NCI-H2107 treated with DMSO at 0.1 percent for 48 hours (cell line): ENCODE measurements around the gene R3HDM4.

Experiments
- DNase-seq: peaks from one replicate; lab custom pipeline; 2025; ENCODE audit not compliant: unreplicated experiment; lab: John Stamatoyannopoulos, UW

R3HDM4 gene

DNA sequence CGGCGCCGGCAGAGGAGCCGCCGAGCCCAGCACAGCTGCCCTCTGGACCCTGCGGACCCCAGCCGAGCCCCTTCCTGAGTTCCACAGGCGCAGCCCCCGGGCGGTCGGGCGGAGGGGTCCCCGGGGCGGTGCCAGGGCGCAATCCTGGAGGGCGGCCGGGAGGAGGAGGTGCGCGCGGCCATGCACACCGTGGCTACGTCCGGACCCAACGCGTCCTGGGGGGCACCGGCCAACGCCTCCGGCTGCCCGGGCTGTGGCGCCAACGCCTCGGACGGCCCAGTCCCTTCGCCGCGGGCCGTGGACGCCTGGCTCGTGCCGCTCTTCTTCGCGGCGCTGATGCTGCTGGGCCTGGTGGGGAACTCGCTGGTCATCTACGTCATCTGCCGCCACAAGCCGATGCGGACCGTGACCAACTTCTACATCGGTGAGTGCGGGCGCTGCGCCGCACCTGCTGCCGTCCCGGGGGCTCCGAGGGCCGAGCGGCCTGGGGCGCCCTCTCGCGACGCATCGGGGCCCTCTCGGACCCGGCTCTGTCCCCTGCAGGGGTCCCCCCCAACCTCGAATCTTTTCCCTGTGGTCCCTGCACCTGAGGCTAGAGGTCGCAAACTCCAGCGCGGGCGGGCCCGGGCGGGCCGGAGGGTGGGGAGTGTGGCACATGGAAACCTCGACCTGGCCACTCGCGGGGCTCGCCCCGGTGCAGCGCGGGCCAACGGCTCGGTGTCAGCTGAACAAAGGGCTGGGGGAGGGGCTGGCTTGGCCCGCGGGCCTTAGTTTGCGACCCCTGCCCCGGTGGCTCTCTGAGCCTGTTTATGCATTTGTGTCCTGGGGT is 4.5 kb upstream of the R3HDM4 start, which contains the start of gene KISS1R:
TSS of gene KISS1R (plus strand) at position 11 of the 829 bp plus-strand sequence. CDS start at position 181, 170 bp downstream.
- DNase-seq: no peak

DNA sequence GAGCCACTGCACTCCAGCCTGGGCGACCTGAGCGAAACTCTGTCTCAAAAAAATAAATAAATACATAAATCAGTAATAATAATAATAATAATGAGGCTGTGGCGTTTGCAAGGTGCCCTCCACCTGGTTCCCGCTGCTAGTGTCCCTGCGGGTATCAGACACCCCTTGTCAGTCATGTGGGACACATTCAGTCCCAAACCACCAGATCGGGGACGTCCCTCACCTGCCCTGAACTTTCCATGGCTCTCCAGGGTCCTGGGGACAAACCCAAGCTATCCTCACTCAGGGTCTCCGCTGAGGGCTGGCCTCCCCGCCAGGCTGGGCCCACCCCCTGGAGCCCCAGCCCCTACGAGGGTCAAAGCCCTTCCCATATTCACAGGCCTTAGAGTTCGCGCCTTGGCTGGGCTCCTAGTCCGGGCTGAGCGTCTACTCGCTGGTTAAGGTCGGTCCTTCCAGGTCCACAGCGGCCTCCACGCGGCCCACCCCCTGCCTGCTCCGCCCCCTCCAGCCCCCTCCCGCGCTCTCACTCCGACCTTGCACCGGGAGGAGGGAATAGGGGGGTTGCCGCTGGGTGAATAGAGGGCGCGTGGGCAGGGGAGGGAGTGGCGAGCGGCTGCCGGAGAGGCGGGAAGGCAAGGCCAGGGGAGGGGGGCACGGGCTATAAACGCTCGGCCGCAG is 3.8 kb upstream of the R3HDM4 start:
- DNase-seq: no peak

DNA sequence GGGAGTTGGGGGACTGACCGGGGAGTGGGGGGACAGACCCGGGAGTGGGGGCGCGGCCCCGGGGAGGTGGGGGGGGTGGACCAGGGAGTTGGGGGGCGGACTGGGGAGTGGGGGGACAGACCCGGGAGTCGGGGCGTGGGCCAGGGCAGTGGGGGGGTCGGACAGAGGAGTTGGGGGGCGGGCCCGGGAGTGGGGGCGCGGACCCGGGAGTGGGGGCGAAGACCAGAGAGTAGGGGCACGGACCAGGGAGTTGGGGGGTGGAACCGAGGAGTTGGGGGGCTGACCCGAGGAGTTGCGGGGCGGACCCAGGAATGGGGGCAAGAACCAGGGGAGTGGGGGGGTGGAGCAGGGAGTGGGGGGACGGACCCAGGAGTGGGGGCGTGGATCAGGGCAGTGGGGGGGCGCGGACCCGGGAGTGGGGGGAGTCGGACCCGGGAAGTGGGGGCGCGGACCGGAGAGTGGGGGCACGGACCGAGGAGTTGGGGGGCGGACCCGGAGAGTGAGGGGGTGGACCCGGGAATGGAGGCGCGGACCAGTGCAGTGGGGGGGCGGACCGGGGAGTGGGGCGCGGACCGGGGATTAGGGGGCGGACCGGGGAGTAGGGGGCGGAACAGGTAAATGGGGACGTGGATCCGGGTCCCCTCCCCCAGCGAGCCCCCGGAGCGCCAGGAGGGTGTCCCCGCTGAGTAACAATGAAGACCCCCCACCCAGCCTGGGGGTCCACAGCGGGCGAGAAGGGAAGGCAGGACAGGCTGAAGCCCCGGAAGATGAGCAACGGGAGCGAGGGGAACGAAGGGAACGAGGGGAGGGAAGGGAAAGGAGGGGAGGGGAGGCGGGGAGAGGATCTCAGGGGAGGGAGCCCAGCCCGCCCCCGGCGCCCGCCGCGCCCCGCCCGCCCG is 589 bp downstream of the R3HDM4 start:
- DNase-seq: no peak

DNA sequence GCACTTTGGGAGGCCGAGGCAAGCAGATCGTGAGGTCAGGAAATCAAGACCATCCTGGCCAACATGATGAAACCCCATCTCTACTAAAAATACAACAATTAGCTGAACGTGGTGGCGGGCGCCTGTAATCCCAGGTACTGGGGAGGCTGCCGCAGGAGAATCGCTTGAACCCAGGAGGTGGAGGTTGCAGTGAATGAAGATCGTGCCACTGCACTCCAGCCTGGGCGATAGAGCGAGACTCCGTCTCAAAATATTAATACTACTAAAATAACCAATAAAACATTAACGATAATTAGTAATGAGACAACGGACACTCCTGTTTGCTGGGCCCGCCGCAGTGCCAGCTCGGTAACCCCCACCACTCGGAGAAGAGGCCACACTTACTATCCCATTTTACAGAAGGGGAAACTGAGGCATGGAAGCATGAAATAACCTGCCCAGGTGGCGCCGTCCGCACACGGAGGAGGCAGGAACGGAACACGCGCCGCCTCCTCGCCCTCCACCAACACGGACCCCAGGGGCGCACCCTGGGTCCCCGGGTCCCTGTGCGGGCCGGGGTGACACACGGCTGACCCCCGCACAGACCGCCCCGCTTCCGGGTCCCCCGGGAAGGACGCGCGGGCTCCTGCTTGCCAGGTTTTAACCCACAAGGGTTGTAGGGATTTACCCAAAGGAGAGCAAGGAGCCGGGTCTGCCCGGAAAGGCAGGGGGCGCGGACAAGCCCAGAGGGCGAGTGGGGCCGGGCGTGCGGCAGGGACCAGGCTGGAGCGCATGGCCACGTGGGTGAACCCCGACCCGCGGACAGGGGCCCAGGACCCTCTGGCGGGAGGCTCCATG is 1.6 kb downstream of the R3HDM4 start:
- DNase-seq: no peak

DNA sequence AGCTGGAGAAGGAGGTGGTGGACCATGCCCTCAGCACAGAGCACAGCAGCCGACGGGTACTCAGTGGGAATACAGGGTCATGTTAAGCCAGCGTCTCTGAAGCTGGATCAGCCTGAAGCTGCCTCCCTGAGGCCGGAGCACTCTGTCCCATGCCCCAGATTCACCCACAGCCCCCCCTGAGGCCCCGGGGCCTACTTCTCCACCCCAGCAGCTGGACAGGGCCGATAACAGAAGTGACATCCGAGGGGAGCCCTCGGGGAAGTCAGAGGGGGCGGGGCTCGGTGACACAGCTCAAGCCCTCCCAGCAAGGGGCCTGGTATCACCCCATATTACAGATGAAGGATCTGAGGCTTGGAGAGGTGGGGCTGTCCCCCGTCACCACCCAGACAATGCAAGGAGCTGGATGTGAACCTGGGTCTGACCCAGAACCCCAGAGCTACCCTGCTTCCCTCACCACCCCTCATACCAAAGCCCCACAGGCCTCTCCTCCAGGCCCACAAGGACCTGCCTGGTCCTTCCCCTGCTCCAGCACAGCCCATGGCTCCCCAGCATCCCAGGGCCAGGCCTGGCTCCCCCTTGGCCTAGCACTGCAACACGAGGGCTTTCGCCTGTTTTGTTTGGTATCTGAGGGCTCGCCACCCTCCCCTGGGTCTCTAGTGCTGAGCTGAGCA is 5.7 kb downstream of the R3HDM4 start:
- DNase-seq: no peak

DNA sequence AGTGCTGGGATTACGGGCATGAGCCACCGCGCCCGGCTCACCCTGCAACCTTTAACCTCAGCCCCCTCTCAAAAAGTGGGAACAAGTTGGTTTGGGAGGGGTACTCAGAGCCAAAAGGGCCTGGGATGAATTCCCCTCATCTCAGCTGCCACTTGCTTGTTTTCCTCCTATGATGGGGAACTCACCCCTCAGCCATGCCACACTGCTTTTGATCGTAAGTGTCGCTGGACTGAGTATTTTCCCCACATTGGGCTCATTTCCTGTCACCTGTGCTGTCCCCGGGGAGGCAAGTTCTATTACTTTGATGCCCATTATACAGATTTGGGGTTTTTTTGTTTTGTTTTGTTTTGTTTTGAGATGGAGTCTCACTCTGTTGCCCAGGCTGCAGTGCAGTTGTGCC is 6.5 kb downstream of the R3HDM4 start:
- DNase-seq: no peak

DNA sequence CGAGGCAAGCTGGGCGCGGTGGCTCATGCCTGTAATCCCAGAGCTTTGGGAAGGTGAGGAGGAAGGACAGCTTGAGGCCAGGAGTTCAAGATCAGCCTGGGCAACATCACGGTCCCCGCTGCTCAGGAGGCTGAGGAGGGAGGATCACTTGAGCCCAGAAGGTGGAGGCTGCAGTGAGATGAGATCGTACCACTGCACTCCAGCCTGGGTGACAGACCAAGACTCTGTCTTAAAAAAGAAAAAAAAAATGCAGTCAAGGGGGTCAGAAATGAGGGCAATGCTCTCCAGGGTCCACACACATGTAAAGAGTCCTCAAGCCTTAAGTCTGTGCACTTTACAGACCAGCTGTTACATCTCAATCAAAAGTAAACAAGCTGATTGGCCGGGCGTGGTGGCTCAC is 8.5 kb downstream of the R3HDM4 start:
- no peak for DNase-seq

DNA sequence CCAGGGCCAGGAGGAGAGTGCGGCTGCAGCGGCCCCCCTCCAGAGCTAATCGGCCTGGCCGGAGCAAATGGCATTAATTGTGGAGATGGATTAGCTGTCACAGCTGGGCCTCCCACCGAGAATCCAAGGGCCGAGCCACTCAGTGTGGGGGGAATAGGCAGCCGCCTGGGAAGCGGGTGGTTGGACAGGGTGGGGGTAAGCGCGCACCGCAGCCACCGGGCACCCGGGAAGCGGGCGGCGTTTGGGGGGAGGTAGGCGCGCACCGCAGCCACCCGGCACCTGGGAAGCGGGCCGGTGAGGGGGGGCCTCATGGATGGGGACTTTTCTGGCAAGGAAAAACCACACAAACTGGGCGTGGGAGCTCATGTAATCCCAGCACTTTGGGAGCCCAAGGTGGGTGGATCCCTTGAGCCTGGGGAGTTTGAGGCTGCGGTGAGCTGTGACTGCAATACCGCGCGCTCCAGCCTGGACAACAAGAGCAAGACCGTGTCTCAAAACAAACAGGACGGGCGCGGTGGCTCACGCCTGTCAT is 9.7 kb downstream of the R3HDM4 start:
- no peak for DNase-seq

DNA sequence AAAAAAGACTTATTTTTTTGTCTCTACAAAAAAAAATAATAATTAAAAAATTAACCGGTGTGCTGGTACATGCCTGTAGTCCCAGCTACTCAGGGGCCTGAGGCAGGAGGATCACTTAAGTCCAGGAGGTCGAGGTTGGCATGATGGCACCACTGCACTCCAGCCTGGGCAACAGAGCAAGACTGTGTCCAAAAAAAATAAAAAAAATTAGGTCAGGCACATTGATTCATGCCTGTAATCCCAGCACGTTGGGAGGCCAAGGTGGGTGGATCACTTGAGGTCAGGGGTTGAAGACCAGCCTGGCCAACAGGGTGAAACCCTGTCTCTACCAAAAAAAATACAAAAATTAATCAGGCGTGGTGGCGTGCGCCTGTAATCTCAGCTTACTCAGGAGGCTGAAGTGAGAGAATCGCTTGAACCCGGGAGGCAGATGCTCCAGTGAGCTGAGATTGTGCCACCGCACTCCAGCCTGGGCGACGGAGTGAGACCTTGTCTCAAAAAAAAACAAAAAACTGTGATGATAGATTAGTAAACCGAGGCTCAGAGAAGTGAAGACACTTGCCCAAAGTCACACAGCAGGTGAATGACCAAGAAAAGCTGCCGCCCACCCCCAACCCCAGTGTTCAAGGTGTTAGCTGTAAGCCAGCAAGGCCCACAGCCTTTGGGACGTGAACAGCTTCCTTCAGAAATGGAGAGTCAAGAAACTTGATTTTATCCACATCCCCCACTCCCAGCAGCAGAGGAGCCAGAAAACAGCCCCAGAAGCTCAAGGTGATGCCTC is 10.4 kb downstream of the R3HDM4 start:
- DNase-seq: no peak

DNA sequence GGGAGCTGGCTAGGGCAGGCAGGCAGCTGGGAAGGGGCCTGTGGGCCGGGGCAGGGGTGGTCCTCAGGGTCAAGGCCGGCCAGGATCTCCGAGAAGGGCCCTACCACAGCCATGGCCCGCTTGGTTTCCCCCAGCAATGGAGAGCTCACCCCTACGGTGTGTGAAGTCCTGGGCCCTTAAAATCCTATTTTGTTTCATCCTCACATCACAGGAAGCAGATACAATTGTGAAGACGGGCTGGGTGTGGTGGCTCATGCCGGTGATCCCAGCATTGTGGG is 11.0 kb downstream of the R3HDM4 start:
- no peak for DNase-seq

DNA sequence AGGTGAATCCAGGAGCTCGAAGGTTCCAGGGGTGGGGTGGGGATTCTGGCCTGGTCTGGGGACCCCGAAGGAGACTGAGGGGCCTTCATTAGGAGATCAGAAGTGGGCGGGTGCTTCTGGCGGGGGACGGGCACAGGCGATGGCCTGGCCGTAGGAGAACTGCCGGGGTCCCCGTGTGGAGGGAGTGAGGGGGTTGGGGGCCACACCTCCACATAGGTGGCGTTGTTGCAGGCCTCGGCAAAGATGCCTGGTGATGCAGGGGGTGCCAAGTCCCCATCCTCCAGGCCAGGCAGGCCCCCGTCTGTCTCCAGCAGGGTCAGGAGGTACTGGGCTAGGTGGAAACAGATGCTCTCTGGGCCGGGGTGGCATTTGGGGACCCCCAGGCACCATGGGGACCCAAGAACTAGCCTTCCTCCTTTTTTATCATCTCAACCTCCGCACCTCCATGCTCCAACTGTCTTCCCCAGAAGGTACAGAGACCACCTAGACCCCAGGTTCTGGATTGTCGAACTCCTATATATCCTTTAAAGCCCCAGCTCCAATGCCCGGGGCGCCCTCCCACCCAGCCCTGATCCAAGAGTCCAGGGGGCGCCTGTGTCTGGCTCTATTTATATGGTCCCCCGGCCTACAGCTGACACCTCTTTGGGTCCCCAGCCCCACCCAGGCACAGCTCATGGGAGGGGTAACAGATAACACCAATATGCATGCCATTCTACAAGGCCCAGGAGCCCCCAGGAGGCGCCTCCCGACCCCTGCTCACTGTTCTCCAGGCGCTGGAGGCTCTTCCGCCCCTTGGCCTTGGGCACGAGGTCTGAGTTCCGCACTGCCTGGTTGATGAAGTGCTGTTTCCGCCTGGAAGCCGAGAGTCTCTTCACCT is 11.6 kb downstream of the R3HDM4 start:
- DNase-seq: no peak

DNA sequence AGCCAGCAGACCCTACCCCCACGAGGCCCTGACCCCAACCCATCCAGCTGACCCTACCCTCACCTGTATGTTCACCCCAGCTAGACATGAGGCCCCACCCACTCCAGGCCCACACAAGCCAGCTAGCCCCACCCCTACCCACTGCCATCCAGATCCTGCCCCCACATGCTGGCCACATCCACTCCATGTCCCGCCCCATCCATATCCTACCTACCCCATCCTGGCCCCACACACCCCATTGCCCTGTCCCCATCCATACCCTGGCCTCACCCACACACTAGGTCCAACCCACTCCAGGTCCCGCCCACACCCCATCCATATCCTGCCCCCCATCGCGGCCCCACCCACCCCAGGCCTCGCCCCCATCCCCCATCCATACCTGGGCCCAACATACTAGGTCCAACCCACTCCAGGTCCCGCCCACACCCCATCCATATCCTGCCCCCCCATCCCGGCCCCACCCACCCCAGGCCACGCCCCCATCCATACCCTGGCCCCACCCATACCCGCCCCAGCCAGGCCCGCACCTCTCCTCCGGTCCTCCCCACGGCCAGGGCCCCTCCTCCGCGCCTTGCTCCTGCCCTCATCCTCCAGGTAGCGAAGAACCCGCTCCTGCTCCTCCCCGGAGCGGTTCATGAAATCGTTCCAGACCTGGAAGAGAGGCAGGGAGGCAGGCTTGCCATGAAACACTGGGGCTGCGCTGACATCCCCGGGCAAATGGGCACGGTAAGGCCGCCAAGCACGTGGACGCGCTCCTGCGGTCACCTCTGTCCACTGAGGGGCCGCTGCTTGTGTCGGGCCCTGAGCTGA is 12.5 kb downstream of the R3HDM4 start:
- DNase-seq: no peak

DNA sequence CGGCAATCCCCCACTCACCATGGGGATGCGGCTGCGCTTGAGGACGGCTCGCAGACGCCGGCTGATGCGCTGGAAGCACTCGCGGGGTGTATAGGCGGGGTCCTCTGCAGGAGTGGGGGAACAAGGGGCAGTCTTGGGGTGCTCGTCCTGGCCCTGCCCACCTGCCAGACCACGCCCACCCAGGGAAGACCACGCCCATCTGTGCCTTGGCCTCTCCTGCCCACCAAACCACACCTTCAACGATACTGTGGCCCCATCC is 13.0 kb downstream of the R3HDM4 start:
- no peak for DNase-seq

DNA sequence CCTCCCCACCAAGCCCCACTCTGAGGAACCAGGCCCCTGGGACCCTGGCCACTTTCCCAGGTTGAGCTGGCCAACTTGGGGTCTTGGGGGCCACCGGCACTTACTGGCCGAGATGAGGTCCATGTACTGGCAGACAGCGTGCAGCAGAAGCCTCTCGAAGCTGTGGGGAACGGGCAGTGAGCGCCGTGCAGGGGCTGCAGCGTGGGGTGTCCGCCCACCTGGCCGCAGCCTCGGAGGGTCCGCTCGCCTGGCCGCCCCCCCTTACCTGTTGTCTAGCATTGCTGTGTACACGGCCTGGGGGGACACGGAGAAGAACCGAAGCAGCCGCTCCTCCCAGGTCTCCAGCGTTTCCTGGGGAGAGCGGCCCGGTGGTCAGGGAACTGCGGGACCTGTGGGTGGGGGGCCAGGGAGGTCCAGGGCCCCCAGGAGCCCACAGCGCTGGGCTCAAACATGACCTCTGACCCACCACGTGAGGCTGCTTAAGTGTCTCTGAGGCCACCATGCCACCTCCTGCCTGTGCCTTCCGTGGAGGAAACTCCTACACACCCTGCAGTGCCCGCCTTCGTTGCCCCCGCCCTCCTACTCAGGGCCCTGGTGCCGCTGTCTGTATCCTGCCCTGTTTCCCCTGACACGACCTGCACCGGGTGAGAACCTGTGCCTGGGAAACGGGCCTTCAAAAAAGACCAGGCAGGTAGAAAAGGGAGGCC is 13.5 kb downstream of the R3HDM4 start:
- no peak for DNase-seq

DNA sequence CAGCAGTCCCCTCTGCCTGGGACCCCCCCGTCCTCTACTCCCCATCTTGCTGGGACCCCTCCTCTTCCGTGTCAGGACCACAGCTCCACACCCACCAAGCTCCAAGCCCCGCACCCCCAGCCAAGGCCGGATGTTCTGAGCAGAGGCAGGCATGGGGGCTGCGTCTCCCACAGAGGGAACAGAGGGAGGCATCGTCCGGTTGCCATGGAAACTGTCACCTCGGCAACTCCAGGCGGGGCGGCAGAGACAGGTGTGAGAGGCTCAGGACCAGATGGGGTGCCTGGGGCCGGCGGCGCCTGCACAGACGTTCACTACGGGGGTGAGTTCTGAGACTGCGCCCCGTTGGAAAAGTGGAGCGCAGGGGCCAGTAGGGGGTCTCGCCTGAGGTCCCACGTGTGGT is 14.4 kb downstream of the R3HDM4 start:
- no peak for DNase-seq

DNA sequence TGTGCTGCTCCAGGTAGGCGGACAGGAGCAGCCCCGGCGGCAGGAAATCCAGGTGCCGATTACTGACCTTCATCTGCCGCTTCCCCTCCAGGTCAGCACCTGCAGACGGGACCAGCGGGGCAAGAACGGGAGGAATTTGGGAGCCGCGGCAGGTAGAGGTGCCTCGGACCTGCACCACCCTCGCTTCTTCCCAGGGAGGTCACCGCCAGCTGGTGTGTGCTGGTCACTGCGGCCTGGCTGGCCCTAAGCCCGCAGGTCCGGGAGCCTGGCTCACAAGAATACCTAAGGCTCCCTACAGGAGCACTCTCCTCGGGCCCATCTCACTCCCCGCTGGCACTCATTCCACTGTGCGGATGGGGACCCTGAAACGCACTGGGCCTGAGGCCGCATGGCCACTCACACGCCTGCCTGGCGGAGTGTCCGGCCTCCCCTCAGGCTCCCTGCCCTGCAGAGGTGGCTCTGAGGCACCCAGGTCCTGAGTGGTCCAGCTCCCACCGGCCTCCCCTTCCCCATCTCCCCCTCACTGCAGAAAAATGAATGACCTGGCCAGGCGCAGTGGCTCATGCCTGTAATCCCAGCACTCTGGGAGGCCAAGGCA is 15.5 kb downstream of the R3HDM4 start:
- no peak for DNase-seq

DNA sequence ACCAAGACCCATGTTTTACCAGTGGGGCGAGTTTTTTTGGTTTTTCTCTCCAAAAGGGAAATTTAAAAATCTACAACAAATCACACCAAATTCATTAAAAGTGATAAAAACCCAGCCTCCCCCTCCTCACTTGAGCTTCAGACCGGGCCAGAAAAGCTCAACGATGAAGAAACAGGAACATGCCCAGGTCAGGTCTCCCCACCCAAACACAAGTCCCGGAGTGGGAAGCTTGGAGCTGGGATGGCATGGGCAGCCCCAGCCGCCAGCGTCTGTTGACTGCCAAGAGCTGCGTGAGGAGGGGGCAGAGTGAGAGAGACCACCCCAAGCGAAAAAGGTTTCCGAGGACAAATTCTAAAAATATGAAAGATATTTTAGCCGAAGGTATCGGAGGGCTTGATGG is 16.0 kb downstream of the R3HDM4 start:
- DNase-seq: no peak
